ENCODE measurements around the gene SYNDIG1. TPM values are rescaled to one million over a fixed set of nuclear protein-coding genes. Genes with fewer than 3 reads are reported as not detected.
A peak's percentile ranks its signal among the peaks of the same experiment; 100 is the strongest.

SYNDIG1 gene
- total RNA-seq, 1 donor, result 2.2 TPM

DNA sequence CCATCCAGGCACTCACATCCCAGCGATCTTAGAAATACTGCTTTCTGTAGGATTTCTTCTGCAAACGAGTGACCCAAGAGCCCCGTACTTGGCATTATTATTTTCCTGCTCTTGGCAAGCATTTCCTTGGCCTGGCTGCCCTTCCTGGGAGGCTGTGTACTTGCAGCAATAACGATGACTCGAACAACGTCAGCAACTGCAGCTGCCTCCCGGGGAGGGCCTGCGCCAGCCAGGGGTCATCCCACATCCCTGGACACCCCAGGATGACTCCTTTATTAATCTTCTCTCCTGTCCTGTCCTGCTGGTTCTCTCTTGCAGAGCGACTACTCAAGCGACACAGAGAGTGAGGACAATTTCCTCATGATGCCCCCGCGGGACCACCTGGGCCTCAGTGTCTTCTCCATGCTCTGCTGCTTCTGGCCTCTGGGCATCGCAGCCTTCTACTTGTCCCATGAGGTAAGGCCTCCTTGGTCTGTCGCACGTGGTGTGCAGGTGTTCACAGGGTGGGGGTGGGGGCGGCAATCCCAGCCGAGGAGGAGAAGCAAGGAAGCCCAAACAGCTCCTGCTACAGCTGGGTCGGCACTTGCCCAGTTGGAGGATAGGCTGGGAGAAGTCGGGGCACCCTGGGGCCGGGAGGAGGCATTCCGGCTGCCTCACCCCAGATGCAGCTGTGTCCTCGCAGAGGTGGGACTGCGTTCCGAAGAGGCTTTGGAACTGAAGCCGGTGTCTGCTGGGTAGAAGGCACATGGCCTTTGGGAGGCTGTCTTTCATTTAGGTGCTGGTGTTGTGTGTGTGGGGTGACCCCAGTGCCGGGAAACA lies 115.3 kb downstream of the SYNDIG1 start:
- Histone ChIP-seq H3K4me2 (ENCODE audit: insufficient read depth, low read length) (no peak overlapping the region), H3K4me3 (ENCODE audit: insufficient read depth, low read length) (no peak overlapping the region), H3K79me2 (ENCODE audit: insufficient read depth, low read length) (no peaks in the 10 kb centered on the region), H3K9me3 (ENCODE audit: low read depth, low read length) (no peaks in the 10 kb centered on the region), H3K27me3 (ENCODE audit: insufficient read depth, low read length) (no peaks in the 10 kb centered on the region), H3K36me3 (ENCODE audit: insufficient read depth, low read length) (no peaks in the 10 kb centered on the region), H4K20me1 (ENCODE audit: insufficient read depth, low read length) (no peaks in the 10 kb centered on the region), H3K27ac (ENCODE audit: low read depth, low read length) (no peak overlapping the region), H3K4me1 (ENCODE audit: insufficient read depth, low read length) (no peaks in the 10 kb centered on the region), H2AFZ (ENCODE audit: low read length) (no peak overlapping the region)
- no peak for TF ChIP-seq CTCF (IDR thresholded peaks at IDR 0.05; ENCODE audit: extremely low read depth, low read depth, low read length)
- DNase-seq (ENCODE audit: insufficient read length, low spot score, missing footprints), result peak; percentile 92

DNA sequence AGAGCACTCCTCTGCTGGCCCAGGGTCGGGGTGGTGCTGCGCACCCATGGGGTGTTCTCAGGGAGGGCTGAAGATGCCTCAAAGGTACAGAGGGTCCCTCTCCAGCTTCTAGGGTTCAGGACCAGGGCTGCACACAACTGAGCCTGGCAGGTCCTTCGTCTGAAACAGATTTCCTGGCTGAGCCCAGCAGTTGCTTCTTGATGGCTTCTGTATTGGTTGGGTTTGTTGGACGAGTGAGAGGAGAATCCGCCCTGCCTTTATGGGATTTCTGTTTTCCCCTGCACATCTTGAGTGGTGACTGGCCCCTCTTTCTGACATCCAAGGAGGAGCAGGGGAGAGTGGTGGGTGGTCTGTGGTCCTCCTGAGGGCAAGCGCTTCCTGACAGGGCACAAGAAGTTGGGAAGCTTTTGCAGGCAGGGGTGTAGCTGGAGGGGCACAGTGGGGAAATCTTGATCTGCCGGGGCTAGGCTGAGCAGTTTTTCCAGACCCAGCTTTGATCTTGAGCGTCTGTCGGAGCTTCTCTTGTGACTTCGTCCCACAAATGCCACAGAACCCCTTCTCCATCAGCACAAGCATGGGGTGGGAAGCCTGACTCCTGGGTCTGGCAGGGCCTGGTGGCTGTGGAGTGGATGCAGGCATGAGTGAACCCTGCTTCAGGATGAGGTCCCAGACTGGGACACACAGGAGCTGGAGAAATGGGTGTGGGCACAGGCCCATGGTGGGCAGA lies 116.5 kb downstream of the SYNDIG1 start:
- Histone ChIP-seq H4K20me1 (ENCODE audit: insufficient read depth, low read length) (no peaks in the 10 kb centered on the region), H3K27me3 (ENCODE audit: insufficient read depth, low read length) (no peaks in the 10 kb centered on the region), H3K4me1 (ENCODE audit: insufficient read depth, low read length) (no peaks in the 10 kb centered on the region), H3K27ac (ENCODE audit: low read depth, low read length) (no peak overlapping the region), H3K4me3 (ENCODE audit: insufficient read depth, low read length) (no peak overlapping the region), H3K9me3 (ENCODE audit: low read depth, low read length) (no peaks in the 10 kb centered on the region), H3K36me3 (ENCODE audit: insufficient read depth, low read length) (no peaks in the 10 kb centered on the region), H3K4me2 (ENCODE audit: insufficient read depth, low read length) (no peak overlapping the region), H3K79me2 (ENCODE audit: insufficient read depth, low read length) (no peaks in the 10 kb centered on the region), H2AFZ (ENCODE audit: low read length) (no peak overlapping the region)
- no peak for DNase-seq (ENCODE audit: insufficient read length, low spot score, missing footprints)
- TF ChIP-seq CTCF (IDR thresholded peaks at IDR 0.05; ENCODE audit: extremely low read depth, low read depth, low read length), result no peak

DNA sequence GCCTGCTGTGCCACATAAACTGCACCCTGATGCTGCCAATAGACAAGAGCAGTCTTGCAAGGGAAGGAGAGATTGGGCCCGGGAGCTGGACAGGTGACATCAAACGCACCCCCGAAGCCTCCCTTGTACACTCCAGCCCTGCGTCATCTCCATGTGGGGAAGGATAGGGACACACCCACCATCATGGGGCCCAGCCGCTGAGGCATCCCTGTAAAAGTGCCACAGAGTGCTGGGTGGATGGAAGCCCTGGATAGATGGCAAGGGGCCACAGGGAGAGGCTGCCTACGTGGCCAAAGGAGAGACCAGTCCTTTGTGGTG lies 117.1 kb downstream of the SYNDIG1 start:
- Histone ChIP-seq H3K36me3 (ENCODE audit: insufficient read depth, low read length) (no peaks in the 10 kb centered on the region), H3K4me2 (ENCODE audit: insufficient read depth, low read length) (no peak overlapping the region), H3K4me3 (ENCODE audit: insufficient read depth, low read length) (no peak overlapping the region), H3K4me1 (ENCODE audit: insufficient read depth, low read length) (no peaks in the 10 kb centered on the region), H2AFZ (ENCODE audit: low read length) (no peak overlapping the region), H3K27me3 (ENCODE audit: insufficient read depth, low read length) (no peaks in the 10 kb centered on the region), H3K27ac (ENCODE audit: low read depth, low read length) (no peak overlapping the region), H3K9me3 (ENCODE audit: low read depth, low read length) (no peaks in the 10 kb centered on the region), H3K79me2 (ENCODE audit: insufficient read depth, low read length) (no peaks in the 10 kb centered on the region), H4K20me1 (ENCODE audit: insufficient read depth, low read length) (no peaks in the 10 kb centered on the region)
- no peak for DNase-seq (ENCODE audit: insufficient read length, low spot score, missing footprints)
- no peak for TF ChIP-seq CTCF (IDR thresholded peaks at IDR 0.05; ENCODE audit: extremely low read depth, low read depth, low read length)

DNA sequence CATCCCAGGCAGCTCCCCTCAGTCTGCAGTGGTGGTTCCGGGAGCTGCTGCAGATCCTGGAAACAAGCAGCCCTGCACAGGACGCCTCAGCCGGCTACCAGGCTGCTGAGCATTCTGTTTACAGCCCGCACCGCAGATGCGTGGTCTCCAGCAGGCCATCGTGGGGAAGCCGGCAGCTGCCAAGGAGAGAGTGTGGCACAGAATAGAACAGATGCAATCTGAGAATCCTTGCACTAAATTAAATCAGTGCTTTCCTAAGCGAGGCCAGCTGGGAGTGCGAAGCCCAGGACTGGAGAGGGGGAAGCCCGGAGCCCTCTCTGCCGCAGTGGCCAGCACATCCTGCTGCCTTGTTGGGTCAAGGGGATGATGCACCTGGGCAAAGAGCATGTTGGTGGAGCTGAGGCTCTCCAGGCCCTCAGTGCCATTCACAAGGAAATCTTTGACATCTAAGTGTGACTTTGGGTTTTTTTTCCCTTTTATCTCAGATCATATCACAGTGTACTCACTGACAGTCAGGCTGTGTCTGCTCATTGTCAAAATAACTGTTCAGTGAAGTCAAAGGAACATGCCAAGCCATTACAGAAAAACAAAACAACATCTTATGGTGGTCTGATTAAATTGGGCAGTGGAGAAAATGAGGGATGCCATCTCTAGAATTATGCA lies 118.1 kb downstream of the SYNDIG1 start:
- no peaks in the 10 kb centered on the region for H4K20me1 ChIP-seq (ENCODE audit: insufficient read depth, low read length)
- no peak for DNase-seq (ENCODE audit: insufficient read length, low spot score, missing footprints)
- no peak overlapping the region for H3K4me2 ChIP-seq (ENCODE audit: insufficient read depth, low read length)
- no peaks in the 10 kb centered on the region for H3K9me3 ChIP-seq (ENCODE audit: low read depth, low read length)
- no peak for TF ChIP-seq CTCF (IDR thresholded peaks at IDR 0.05; ENCODE audit: extremely low read depth, low read depth, low read length)
- H3K27ac ChIP-seq (ENCODE audit: low read depth, low read length), result no peak overlapping the region
- no peaks in the 10 kb centered on the region for H3K79me2 ChIP-seq (ENCODE audit: insufficient read depth, low read length)
- H2AFZ ChIP-seq (ENCODE audit: low read length), result no peak overlapping the region
- H3K4me3 ChIP-seq (ENCODE audit: insufficient read depth, low read length), result no peak overlapping the region
- peaks cover 3% of the 10 kb centered on the region for H3K27me3 ChIP-seq (ENCODE audit: insufficient read depth, low read length)
- H3K4me1 ChIP-seq (ENCODE audit: insufficient read depth, low read length), result no peaks in the 10 kb centered on the region
- no peaks in the 10 kb centered on the region for H3K36me3 ChIP-seq (ENCODE audit: insufficient read depth, low read length)
